Smooth muscle cell (in vitro differentiated cells): ENCODE measurements around the gene RBM22. TPM values are rescaled to one million over a fixed set of nuclear protein-coding genes. Genes with fewer than 3 reads are reported as not detected.
A peak's percentile ranks its signal among the peaks of the same experiment; 100 is the strongest.

Experiments used
- DNase-seq: peaks from one replicate; lab custom pipeline; 2025; ENCODE audit not compliant: unreplicated experiment; lab: John Stamatoyannopoulos, UW
- H2AFZ ChIP-seq: fragments of 200-600 bp; sonication (generic); 2 replicates; pipeline ENCODE4 v1.6.0; 2016; ENCODE audit warnings: antibody characterized with exemption, low read depth, mild to moderate bottlenecking
- H3F3A ChIP-seq: fragments of 200-600 bp; sonication (generic); 2 replicates; pipeline ENCODE4 v1.6.0; 2017; ENCODE audit warnings: antibody characterized with exemption, low read depth
- H3K27ac ChIP-seq: fragments of 200-600 bp; sonication (generic); 2 replicates; pipeline ENCODE4 v1.5.1; 2016; ENCODE audit warnings: low read depth, mild to moderate bottlenecking
- H3K27me3 ChIP-seq: fragments of 200-600 bp; sonication (generic); 2 replicates; pipeline ENCODE4 v1.6.1; 2016; ENCODE audit warnings: low read depth, mild to moderate bottlenecking
- H3K36me3 ChIP-seq: fragments of 200-600 bp; sonication (generic); 2 replicates; pipeline ENCODE4 v1.5.1; 2016; ENCODE audit warnings: low read depth
- H3K4me1 ChIP-seq: fragments of 200-600 bp; sonication (generic); 2 replicates; pipeline ENCODE4 v1.5.1; 2016; ENCODE audit warnings: low read depth
- H3K4me2 ChIP-seq: fragments of 200-600 bp; sonication (generic); 2 replicates; pipeline ENCODE4 v1.6.0; 2016; ENCODE audit warnings: mild to moderate bottlenecking
- H3K4me3 ChIP-seq: fragments of 200-600 bp; sonication (generic); 2 replicates; pipeline ENCODE4 v1.5.1; 2016; ENCODE audit warnings: mild to moderate bottlenecking
- H3K79me2 ChIP-seq: fragments of 200-600 bp; sonication (generic); 2 replicates; pipeline ENCODE4 v1.6.0; 2016; ENCODE audit warnings: low read depth, mild to moderate bottlenecking
- H3K9ac ChIP-seq: fragments of 200-600 bp; sonication (generic); 2 replicates; pipeline ENCODE4 v1.6.0; 2016; ENCODE audit warnings: low read depth
- H3K9me3 ChIP-seq: fragments of 200-600 bp; sonication (generic); replicated peaks from 2 replicates; pipeline ENCODE4 v1.5.1; 2016; ENCODE audit warnings: low read depth
- H4K20me1 ChIP-seq: fragments of 200-600 bp; sonication (generic); 2 replicates; pipeline ENCODE4 v1.6.0; 2016; ENCODE audit warnings: low read depth
- WGBS: methylation state at CpG from one replicate; pipeline ENCODE4 v1.1.7; 2016; ENCODE audit warnings: low lambda C conversion rate; 5-methylcytosine and 5-hydroxymethylcytosine counted together
- polyA plus RNA-seq: library from polyadenylated mRNA; unstranded; fragments of >200 nt; fragmentation: Nextera tagmentation; extraction: Ambion mirVana; gene quantifications from 2 replicates; pipeline ENCODE4 v1.2.1, GENCODE V29; 2016
- total RNA-seq: library from RNA; depleted of rRNA; stranded (reverse); fragments of >200 nt; gene quantifications from 2 replicates; pipeline ENCODE4 v1.2.3, GENCODE V29; 2014
- TF ChIP-seq, protein P1 (sequence below): fragments of 200-600 bp; sonication (generic); IDR thresholded peaks from 2 replicates; pipeline ENCODE4 v1.5.1; 2017; ENCODE audit warnings: borderline replicate concordance, mild to moderate bottlenecking, antibody characterized with exemption; ENCODE audit not compliant: insufficient read depth, poor library complexity, severe bottlenecking

Gene RBM22
- total and polyA plus RNA-seq, 2 experiments from 2014 or later = 48.6 to 64.0 TPM

DNA sequence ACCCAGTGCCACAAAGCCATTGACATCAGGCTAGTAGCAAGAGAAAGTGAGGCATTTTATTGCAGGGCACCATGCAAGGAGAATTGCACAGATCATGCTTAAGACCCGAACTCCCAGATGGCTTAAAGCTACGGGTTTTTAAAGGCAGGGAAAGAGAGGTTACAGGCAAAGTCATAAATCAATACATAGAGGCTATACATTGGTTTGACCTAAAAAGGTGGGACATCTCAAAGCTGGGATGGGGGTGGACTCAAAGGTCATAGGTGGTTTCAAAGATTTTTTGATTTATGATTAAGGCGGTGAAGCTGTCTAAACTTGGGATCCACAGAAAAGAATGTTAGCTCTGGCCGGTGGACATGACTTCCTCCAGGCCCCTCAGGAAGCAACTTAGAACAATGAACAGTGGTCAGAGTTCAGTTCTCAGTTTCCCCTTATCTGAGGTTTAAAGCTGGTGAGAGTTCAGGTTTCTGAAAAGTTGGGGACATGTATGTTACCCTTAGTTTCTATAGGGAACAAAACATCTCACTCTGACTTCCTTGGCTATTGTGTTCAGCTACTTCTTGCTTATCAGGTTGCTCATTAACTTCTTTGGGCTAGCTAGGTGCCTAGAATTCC lies 6.0 kb upstream of the RBM22 start:
- H3K9ac ChIP-seq = no peak overlapping the region
- H3F3A ChIP-seq = no peaks in the 10 kb centered on the region
- H3K27ac ChIP-seq = no peak overlapping the region
- DNase-seq = no peak
- H2AFZ ChIP-seq = no peak overlapping the region
- H3K36me3 ChIP-seq = peaks cover 18% of the 10 kb centered on the region
- H3K27me3 ChIP-seq = no peaks in the 10 kb centered on the region
- TF ChIP-seq, protein P1, sequence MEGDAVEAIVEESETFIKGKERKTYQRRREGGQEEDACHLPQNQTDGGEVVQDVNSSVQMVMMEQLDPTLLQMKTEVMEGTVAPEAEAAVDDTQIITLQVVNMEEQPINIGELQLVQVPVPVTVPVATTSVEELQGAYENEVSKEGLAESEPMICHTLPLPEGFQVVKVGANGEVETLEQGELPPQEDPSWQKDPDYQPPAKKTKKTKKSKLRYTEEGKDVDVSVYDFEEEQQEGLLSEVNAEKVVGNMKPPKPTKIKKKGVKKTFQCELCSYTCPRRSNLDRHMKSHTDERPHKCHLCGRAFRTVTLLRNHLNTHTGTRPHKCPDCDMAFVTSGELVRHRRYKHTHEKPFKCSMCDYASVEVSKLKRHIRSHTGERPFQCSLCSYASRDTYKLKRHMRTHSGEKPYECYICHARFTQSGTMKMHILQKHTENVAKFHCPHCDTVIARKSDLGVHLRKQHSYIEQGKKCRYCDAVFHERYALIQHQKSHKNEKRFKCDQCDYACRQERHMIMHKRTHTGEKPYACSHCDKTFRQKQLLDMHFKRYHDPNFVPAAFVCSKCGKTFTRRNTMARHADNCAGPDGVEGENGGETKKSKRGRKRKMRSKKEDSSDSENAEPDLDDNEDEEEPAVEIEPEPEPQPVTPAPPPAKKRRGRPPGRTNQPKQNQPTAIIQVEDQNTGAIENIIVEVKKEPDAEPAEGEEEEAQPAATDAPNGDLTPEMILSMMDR = no peak
- no peaks in the 10 kb centered on the region for H3K9me3 ChIP-seq
- no peak overlapping the region for H3K4me2 ChIP-seq
- no peak overlapping the region for H3K4me3 ChIP-seq
- no peaks in the 10 kb centered on the region for H4K20me1 ChIP-seq
- no peaks in the 10 kb centered on the region for H3K79me2 ChIP-seq
- H3K4me1 ChIP-seq = no peaks in the 10 kb centered on the region
- 94% methylated on average over 4 of the region's 4 CpGs for WGBS

DNA sequence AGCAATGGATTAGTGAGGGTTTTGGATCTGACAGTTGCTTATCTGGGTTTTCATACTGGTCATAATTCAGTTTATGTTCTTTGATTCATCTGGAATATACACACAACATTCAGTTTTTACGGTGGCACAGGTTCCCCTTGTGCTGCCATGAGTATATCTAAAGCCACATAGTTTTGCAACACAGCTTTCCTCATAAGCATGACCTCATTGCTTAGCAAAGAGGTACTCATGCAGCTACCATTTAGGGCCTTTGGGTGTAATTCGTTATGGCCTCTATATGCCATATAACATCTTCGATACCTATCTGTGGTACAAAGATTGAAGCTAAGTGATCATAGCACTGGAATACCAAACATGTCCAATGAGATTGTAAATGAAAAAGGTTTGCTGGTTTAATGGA lies 2.9 kb upstream of the RBM22 start:
- no peaks in the 10 kb centered on the region for H3K9me3 ChIP-seq
- 92% methylated on average over 3 of the region's 3 CpGs for WGBS
- TF ChIP-seq, protein P1 = no peak
- no peak overlapping the region for H3K27ac ChIP-seq
- peaks cover 14% of the 10 kb centered on the region for H4K20me1 ChIP-seq
- no peak overlapping the region for H3K4me3 ChIP-seq
- no peak overlapping the region for H2AFZ ChIP-seq
- no peak for DNase-seq
- no peak overlapping the region for H3K4me2 ChIP-seq
- H3K27me3 ChIP-seq = no peaks in the 10 kb centered on the region
- H3K9ac ChIP-seq = no peak overlapping the region
- peaks cover 4% of the 10 kb centered on the region for H3K36me3 ChIP-seq
- peaks cover 21% of the 10 kb centered on the region for H3K79me2 ChIP-seq
- H3K4me1 ChIP-seq = peaks cover 12% of the 10 kb centered on the region
- H3F3A ChIP-seq = no peaks in the 10 kb centered on the region

DNA sequence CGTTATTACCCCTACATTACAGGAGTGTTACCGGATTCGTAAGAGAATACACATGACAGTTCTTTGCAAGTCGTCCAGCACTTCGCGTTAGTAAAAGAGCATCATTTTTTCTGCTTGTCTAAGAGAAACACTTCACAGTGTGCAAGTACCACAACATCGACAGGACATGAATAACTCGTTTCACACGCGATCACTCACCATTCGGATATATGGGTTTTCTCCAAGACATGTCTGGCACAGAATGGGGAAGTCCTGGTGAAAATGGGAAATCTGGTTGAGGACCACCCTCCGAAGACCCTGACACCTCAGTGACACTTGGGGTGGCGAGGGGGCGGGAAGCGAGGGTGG lies 642 bp downstream of the RBM22 start:
- no peak for DNase-seq
- H3K4me1 ChIP-seq = peaks cover 12% of the 10 kb centered on the region
- 15% methylated on average over 15 of the region's 15 CpGs for WGBS
- TF ChIP-seq, protein P1 = no peak
- peak overlapping the region; percentile 85 for H3K4me3 ChIP-seq
- peak overlapping the region; percentile 75 for H3K27ac ChIP-seq
- peak overlapping the region; percentile 85 for H3K9ac ChIP-seq
- peaks cover 30% of the 10 kb centered on the region for H3K36me3 ChIP-seq
- H3K27me3 ChIP-seq = no peaks in the 10 kb centered on the region
- peaks cover 14% of the 10 kb centered on the region for H4K20me1 ChIP-seq
- H3F3A ChIP-seq = no peaks in the 10 kb centered on the region
- H3K9me3 ChIP-seq = no peaks in the 10 kb centered on the region
- H3K79me2 ChIP-seq = peaks cover 30% of the 10 kb centered on the region
- peak overlapping the region; percentile 91 for H3K4me2 ChIP-seq
- peak overlapping the region; percentile 71 for H2AFZ ChIP-seq

DNA sequence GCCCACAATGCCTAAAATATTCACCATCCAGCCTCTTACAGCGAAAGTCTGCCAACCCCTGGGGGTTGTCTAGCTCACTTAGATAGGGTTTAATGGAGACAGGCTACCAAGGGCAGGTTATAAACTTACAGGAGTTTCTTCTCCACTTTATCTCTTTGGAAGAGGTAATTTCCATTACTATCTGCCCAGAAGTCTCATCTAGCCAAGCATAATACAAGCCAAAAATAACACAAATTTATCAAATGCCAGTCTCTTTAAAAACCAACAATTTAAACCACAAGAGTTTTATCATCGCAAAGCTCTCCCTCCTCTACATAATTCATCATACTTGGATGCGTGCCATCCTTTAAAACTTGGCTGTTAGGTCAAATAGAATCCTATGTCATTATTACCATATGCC lies 6.2 kb downstream of the RBM22 start:
- Histone ChIP-seq H3K9ac (no peak overlapping the region), H3K27me3 (no peaks in the 10 kb centered on the region), H3K27ac (no peak overlapping the region), H3K4me1 (peaks cover 4% of the 10 kb centered on the region), H3K4me2 (no peak overlapping the region), H3K36me3 (peaks cover 64% of the 10 kb centered on the region), H3K79me2 (peaks cover 17% of the 10 kb centered on the region), H3K4me3 (no peak overlapping the region), H4K20me1 (peaks cover 9% of the 10 kb centered on the region), H3K9me3 (no peaks in the 10 kb centered on the region), H2AFZ (no peak overlapping the region), H3F3A (peaks cover 5% of the 10 kb centered on the region)
- TF ChIP-seq, protein P1 = no peak
- no peak for DNase-seq
- 89% methylated on average over 3 of the region's 3 CpGs for WGBS
